Prostate gland (tissue), 2 donors: ENCODE measurements around the gene USF1. TPM values are rescaled to one million over a fixed set of nuclear protein-coding genes. Genes with fewer than 3 reads are reported as not detected.

Experiments
- DNase-seq: peaks from one replicate; pipeline ENCODE4 v3.0.0-alpha.2; 2019; ENCODE audit warnings: low spot score
- H3K27ac ChIP-seq, 2 donors: fragments of 200-600 bp; sonication (generic); 2 replicates each; pipeline ENCODE4 v1.5.1; 2017 to 2019
- H3K27me3 ChIP-seq: fragments of 200-600 bp; sonication (generic); replicated peaks from 2 replicates; pipeline ENCODE4 v1.5.1; 2019; ENCODE audit not compliant: insufficient read depth
- H3K36me3 ChIP-seq, 2 donors: fragments of 200-600 bp; sonication (generic); 1 replicate in 1 of 2; 2 replicates in 1 of 2; pipeline versions ENCODE4 v1.5.1 to v1.8.1; 2017 to 2019
- H3K4me1 ChIP-seq: fragments of 200-600 bp; sonication (generic); replicated peaks from 2 replicates; pipeline ENCODE4 v1.5.1; 2019
- H3K4me3 ChIP-seq, 2 donors: fragments of 200-600 bp; sonication (generic); 2 replicates each; pipeline ENCODE4 v1.5.1; 2017 to 2019
- H3K9me3 ChIP-seq: fragments of 200-600 bp; sonication (generic); 2 replicates; pipeline ENCODE4 v1.5.1; 2017
- POLR2A ChIP-seq: fragments of 450-650 bp; IDR thresholded peaks from one replicate; pipeline ENCODE4 v1.6.1; 2016; ENCODE audit warnings: antibody characterized with exemption, mild to moderate bottlenecking
- POLR2AphosphoS5 ChIP-seq: sonication (generic); formaldehyde crosslinking; IDR thresholded peaks from one replicate; pipeline ENCODE4 v1.6.1; 2017; ENCODE audit warnings: antibody characterized with exemption
- WGBS: methylation state at CpG from one replicate; pipeline ENCODE4 v1.1.5; 2018; 5-methylcytosine and 5-hydroxymethylcytosine counted together
- intact Hi-C: fragments of 100-400 bp; cut with DNase I; formaldehyde crosslinking; loops from one replicate; pipeline ENCODE4 v1.14.2; 2022
- total RNA-seq, 2 donors: library from RNA; depleted of rRNA; stranded (reverse); fragments of >200 nt; gene quantifications; one replicate each; pipeline ENCODE4 v1.1.0, GENCODE V29; 2016
- TF ChIP-seq, protein P1 (sequence below), 4 experiments: fragments of 200-600 bp in 2 of 4; fragments of 450-650 bp in 2 of 4; sonication (generic) in 2 of 4; IDR thresholded peaks; 1 replicate in 3 of 4; 2 replicates in 1 of 4; pipeline ENCODE4 v1.5.1; 2016 to 2019; ENCODE audit warnings: antibody characterized with exemption in 4 of 4, mild to moderate bottlenecking in 2 of 4, moderate library complexity in 2 of 4

The USF1 gene
- total RNA-seq, 2 donors from 2014 or later: 46.3 to 65.8 TPM

DNA sequence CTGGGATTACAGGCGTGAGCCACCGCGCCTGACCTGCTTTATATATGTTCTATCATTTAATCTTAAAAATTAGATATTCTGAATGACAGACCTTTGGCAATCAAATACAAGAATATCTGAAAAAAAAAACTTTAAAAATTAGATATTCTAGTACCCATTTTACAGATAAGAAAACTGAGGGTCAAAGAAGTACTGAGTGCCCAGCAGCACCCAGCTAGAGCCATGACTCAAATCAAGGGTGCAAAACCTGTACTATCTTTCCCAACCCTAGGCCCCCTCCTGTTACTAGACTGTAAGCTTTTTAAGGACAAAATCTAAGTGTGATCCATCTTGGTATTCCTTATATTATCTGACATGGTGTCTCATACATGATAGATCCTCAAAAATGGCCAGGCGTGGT is 15.6 kb upstream of the USF1 start:
- no peaks in the 10 kb centered on the region for H3K36me3 ChIP-seq
- no peaks in the 10 kb centered on the region for H3K9me3 ChIP-seq
- H3K4me1 ChIP-seq: no peaks in the 10 kb centered on the region
- H3K27ac ChIP-seq: no peak overlapping the region
- TF ChIP-seq, protein P1, sequence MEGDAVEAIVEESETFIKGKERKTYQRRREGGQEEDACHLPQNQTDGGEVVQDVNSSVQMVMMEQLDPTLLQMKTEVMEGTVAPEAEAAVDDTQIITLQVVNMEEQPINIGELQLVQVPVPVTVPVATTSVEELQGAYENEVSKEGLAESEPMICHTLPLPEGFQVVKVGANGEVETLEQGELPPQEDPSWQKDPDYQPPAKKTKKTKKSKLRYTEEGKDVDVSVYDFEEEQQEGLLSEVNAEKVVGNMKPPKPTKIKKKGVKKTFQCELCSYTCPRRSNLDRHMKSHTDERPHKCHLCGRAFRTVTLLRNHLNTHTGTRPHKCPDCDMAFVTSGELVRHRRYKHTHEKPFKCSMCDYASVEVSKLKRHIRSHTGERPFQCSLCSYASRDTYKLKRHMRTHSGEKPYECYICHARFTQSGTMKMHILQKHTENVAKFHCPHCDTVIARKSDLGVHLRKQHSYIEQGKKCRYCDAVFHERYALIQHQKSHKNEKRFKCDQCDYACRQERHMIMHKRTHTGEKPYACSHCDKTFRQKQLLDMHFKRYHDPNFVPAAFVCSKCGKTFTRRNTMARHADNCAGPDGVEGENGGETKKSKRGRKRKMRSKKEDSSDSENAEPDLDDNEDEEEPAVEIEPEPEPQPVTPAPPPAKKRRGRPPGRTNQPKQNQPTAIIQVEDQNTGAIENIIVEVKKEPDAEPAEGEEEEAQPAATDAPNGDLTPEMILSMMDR (IDR thresholded peaks at IDR 0.05): no peak
- TF ChIP-seq POLR2A: no peak
- no peak for TF ChIP-seq POLR2AphosphoS5
- no peak overlapping the region for H3K4me3 ChIP-seq
- 97% methylated on average over 4 of the region's 4 CpGs for WGBS
- DNase-seq: no peak
- H3K27me3 ChIP-seq: no peaks in the 10 kb centered on the region
- intact Hi-C loops: no loop called here

DNA sequence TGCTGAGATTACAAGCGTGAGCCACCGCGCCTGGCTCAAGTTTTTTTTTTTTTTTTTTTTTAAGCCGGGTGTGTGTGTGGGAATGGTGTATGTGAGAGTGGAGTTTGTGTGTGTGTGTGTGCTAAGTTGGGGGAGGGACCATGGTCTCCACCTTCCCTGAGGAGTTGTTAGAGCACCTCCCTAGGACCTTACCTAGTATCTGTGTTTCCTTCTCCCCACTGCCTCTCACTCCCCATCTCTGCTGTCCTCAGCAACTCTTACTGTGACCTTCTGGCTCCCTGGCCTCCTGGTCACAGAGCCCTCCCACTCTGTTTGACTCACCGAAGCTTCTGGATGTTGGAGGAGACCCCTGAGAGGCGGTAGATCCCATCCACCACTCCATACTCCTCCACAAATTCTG is 13.5 kb upstream of the USF1 start:
- intact Hi-C loops: no loop called here
- Histone ChIP-seq H3K36me3 (no peaks in the 10 kb centered on the region), H3K9me3 (no peaks in the 10 kb centered on the region), H3K27me3 (no peaks in the 10 kb centered on the region), H3K4me1 (no peaks in the 10 kb centered on the region), H3K4me3 (no peak overlapping the region), H3K27ac (no peak overlapping the region)
- DNase-seq: no peak
- WGBS: 81% methylated on average over 6 of the region's 6 CpGs
- TF ChIP-seq, protein P1 (IDR thresholded peaks at IDR 0.05): no peak
- no peak for TF ChIP-seq POLR2AphosphoS5
- TF ChIP-seq POLR2A: no peak

DNA sequence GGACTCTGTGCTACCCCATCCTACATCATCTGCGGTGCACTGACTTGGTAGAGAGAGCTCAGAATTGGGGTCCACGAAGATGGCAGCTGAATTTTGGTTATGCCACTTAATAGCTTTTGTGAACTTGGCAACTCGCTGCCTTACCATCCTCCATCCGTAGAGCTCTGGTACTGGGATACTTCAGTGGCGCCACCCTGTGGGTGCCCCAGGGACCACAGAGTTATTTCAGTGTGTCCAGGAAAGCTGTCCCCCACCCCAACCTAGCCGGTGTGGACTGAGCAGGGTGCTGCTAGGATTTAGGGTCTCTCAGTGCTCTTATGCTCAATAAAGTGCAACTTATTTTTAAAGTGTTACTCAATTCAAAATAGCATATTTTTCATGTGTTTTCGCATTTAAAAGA is 9.0 kb upstream of the USF1 start:
- 90% methylated on average over 7 of the region's 7 CpGs for WGBS
- Histone ChIP-seq H3K36me3 (no peaks in the 10 kb centered on the region), H3K9me3 (no peaks in the 10 kb centered on the region), H3K4me3 (no peak overlapping the region), H3K27me3 (no peaks in the 10 kb centered on the region), H3K27ac (no peak overlapping the region), H3K4me1 (no peaks in the 10 kb centered on the region)
- no peak for DNase-seq
- TF ChIP-seq POLR2AphosphoS5: no peak
- TF ChIP-seq POLR2A: no peak
- TF ChIP-seq, protein P1 (IDR thresholded peaks at IDR 0.05): no peak
- intact Hi-C loops: no loop called here

DNA sequence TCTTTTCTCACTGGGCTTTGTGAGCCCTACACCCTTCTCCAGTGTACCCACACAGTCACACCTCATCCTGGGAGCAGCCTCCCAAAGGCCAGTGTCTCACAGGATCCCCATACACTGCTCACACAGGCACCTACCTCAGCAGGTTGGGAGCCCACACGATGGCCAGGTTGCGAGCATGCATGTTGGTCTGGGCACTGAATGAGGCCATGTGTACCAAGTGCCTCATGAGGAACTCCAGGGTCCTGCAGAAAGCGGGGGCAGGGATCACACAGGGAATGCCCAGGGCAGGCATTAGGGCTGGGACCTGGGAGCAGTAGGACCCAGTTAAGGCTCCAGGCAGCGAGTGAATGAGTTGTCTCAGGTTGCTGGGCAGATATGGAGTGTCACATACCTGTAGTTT is 8.5 kb upstream of the USF1 start:
- intact Hi-C loops: no loop called here
- no peak overlapping the region for H3K27ac ChIP-seq
- H3K36me3 ChIP-seq: no peaks in the 10 kb centered on the region
- no peak overlapping the region for H3K4me3 ChIP-seq
- H3K9me3 ChIP-seq: no peaks in the 10 kb centered on the region
- TF ChIP-seq POLR2AphosphoS5: no peak
- TF ChIP-seq, protein P1 (IDR thresholded peaks at IDR 0.05): no peak
- TF ChIP-seq POLR2A: no peak
- H3K27me3 ChIP-seq: no peaks in the 10 kb centered on the region
- no peaks in the 10 kb centered on the region for H3K4me1 ChIP-seq
- WGBS: 82% methylated on average over 4 of the region's 4 CpGs
- no peak for DNase-seq

DNA sequence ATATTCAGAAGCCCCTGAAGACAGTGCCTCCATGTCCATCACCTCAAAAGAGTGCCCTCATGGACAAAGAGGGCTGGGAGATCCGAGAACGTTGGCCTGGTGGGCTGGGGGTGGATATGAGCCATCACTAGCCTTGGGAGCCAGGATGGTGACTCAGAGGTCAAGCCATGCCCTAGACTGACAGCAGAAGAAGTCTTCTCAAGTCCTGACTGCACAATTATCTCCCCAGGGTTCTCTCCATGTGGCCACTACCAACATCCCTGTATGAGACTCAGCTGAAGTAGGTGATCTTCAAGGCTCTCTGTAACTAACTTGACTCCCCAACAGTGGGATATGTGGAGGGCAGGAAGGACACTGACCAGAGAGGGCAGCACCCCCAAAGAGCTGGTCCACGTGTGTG is 7.1 kb upstream of the USF1 start:
- Histone ChIP-seq H3K4me1 (no peaks in the 10 kb centered on the region), H3K36me3 (no peaks in the 10 kb centered on the region), H3K27me3 (no peaks in the 10 kb centered on the region), H3K9me3 (no peaks in the 10 kb centered on the region), H3K27ac (no peak overlapping the region), H3K4me3 (no peak overlapping the region)
- 88% methylated on average over 3 of the region's 3 CpGs for WGBS
- intact Hi-C loops: no loop called here
- TF ChIP-seq, protein P1 (IDR thresholded peaks at IDR 0.05): no peak
- TF ChIP-seq POLR2AphosphoS5 (no peak), POLR2A (no peak)
- DNase-seq: no peak
